A549 (cell line): ENCODE results near the gene COL3A1. TPM values are rescaled to one million over a fixed set of nuclear protein-coding genes. Genes with fewer than 3 reads are reported as not detected.

Experiments
- ATAC-seq, 2 experiments: fragments of 200-7000 bp in 1 of 2; fragments of >200 bp in 1 of 2; cut with Nextera tagmentation in 1 of 2; cut with Tn5 transposase in 1 of 2; 3 replicates each; pipeline versions ENCODE4 v1.8.0 to v1.9.1; 2018 to 2020; ENCODE audit warnings: mild to moderate bottlenecking in 1 of 2, moderate library complexity in 1 of 2
- CTCF ChIA-PET: fragments of 300-600 bp; sonication (Branson Sonifier 250); formaldehyde crosslinking; extraction: SDS; loops from one replicate; lab custom pipeline; 2021; ENCODE audit warnings: antibody characterized with exemption, inconsistent platforms; lab: Yijun Ruan, JAX
- POLR2A ChIA-PET: fragments of 350-600 bp; formaldehyde crosslinking; extraction: SDS; loops from one replicate; lab custom pipeline; 2021; ENCODE audit warnings: antibody characterized with exemption, inconsistent platforms; lab: Yijun Ruan, JAX
- DNase-seq, 2 experiments: peaks; one replicate each; pipeline versions ENCODE4 v3.0.0 to v3.0.0-alpha.2; 2011 to 2016; ENCODE audit warnings: low read depth in 1 of 2, low spot score in 1 of 2
- FAIRE-seq: peaks from 2 replicates; lab custom pipeline; 2011; peaks lifted over from hg19 to GRCh38; lab: Jason Lieb, UNC
- H3K27ac ChIP-seq, 2 experiments: fragments of >200 bp; sonication (Bioruptor Twin); formaldehyde crosslinking; 3 replicates each; pipeline ENCODE4 v1.5.1; 2016 to 2017
- H3K4me1 ChIP-seq: fragments of >200 bp; sonication (Bioruptor Twin); formaldehyde crosslinking; 3 replicates; pipeline ENCODE4 v1.6.1; 2016
- H3K4me2 ChIP-seq: fragments of >200 bp; sonication (Bioruptor Twin); formaldehyde crosslinking; 3 replicates; pipeline ENCODE4 v1.6.1; 2016
- H3K4me3 ChIP-seq: fragments of >200 bp; sonication (Bioruptor Twin); formaldehyde crosslinking; 3 replicates; pipeline ENCODE4 v1.5.1; 2016
- H3K9me3 ChIP-seq: fragments of >200 bp; sonication (Bioruptor Twin); formaldehyde crosslinking; 3 replicates; pipeline ENCODE4 v1.6.1; 2016
- CBX8 ChIP-seq: fragments of 200-600 bp; sonication (generic); IDR thresholded peaks from 2 replicates; pipeline ENCODE4 v1.6.1; 2016
- CEBPB ChIP-seq, 2 experiments: fragments of >200 bp in 1 of 2; sonication (Bioruptor Twin) in 1 of 2; formaldehyde crosslinking in 1 of 2; IDR thresholded peaks; 2 replicates each; pipeline ENCODE4 v1.6.1; 2012 to 2016
- CHD4 ChIP-seq: fragments of 200-600 bp; sonication (generic); IDR thresholded peaks from 2 replicates; pipeline ENCODE4 v1.6.1; 2016; ENCODE audit warnings: antibody characterized with exemption, mild to moderate bottlenecking, borderline replicate concordance
- EHF ChIP-seq: fragments of 250-450 bp; sonication (Bioruptor Pico); IDR thresholded peaks from 2 replicates; pipeline ENCODE4 v1.5.0; 2020; ENCODE audit warnings: mild to moderate bottlenecking
- EP300 ChIP-seq, 2 experiments: fragments of >200 bp; sonication (Bioruptor Twin); formaldehyde crosslinking; IDR thresholded peaks; 2 replicates in 1 of 2; 3 replicates in 1 of 2; pipeline ENCODE4 v1.6.1; 2016 to 2017
- ESRRA ChIP-seq: fragments of 150-350 bp; IDR thresholded peaks from 2 replicates; pipeline ENCODE4 v1.6.1; 2014; ENCODE audit warnings: mild to moderate bottlenecking, low read length, borderline replicate concordance
- HDAC2 ChIP-seq: fragments of 200-600 bp; sonication (generic); IDR thresholded peaks from 2 replicates; pipeline ENCODE4 v1.6.1; 2016
- HES2 ChIP-seq: fragments of >200 bp; sonication (Bioruptor Twin); formaldehyde crosslinking; IDR thresholded peaks from 2 replicates; pipeline ENCODE4 v1.6.1; 2016
- HMGXB4 ChIP-seq: fragments of 250-450 bp; sonication (Bioruptor Pico); IDR thresholded peaks from 2 replicates; pipeline ENCODE4 v1.5.0; 2021; ENCODE audit warnings: mild to moderate bottlenecking, moderate library complexity, borderline replicate concordance
- JUN ChIP-seq, 2 experiments: fragments of >200 bp; sonication (Bioruptor Twin); formaldehyde crosslinking; IDR thresholded peaks; 2 replicates in 1 of 2; 3 replicates in 1 of 2; pipeline ENCODE4 v1.6.1; 2016 to 2017
- NFE2L2 ChIP-seq: fragments of 150-350 bp; conservative IDR thresholded peaks from 2 replicates; pipeline ENCODE4 v1.6.1; 2014; ENCODE audit warnings: low read length
- PBX3 ChIP-seq: IDR thresholded peaks from 2 replicates; pipeline ENCODE4 v1.6.1; 2012
- PHF8 ChIP-seq: fragments of 200-600 bp; sonication (generic); IDR thresholded peaks from 2 replicates; pipeline ENCODE4 v1.6.1; 2016; ENCODE audit warnings: low read depth, mild to moderate bottlenecking, antibody characterized with exemption, moderate library complexity, borderline replicate concordance
- RARB ChIP-seq: fragments of 250-450 bp; sonication (Bioruptor Pico); IDR thresholded peaks from 2 replicates; pipeline ENCODE4 v1.8.0; 2021; ENCODE audit warnings: mild to moderate bottlenecking, moderate library complexity
- TP53 ChIP-seq: fragments of 250-450 bp; sonication (Bioruptor Pico); IDR thresholded peaks from 2 replicates; pipeline ENCODE4 v1.5.0; 2021; ENCODE audit warnings: mild to moderate bottlenecking, moderate library complexity
- ZFP36 ChIP-seq: fragments of 450-650 bp; IDR thresholded peaks from 2 replicates; pipeline ENCODE4 v1.6.1; 2014; ENCODE audit warnings: borderline replicate concordance; ENCODE audit not compliant: partially characterized antibody
- ZNF302 ChIP-seq: fragments of 250-450 bp; sonication (Bioruptor Pico); IDR thresholded peaks from 2 replicates; pipeline ENCODE4 v1.9.0; 2021; ENCODE audit warnings: inconsistent platforms, mild to moderate bottlenecking, moderate library complexity
- ZSCAN20 ChIP-seq: fragments of 250-450 bp; sonication (Bioruptor Pico); IDR thresholded peaks from 2 replicates; pipeline ENCODE4 v1.8.0; 2022; ENCODE audit warnings: mild to moderate bottlenecking, moderate library complexity
- WGBS: methylation state at CpG from one replicate; pipeline ENCODE4 v1.1.6; 2017; ENCODE audit errors: missing lambda C conversion rate; 5-methylcytosine and 5-hydroxymethylcytosine counted together
- polyA plus RNA-seq, 4 experiments: library from polyadenylated mRNA; depleted of rRNA in 3 of 4; stranded (reverse); fragments of >200 nt; fragmentation: RNase III in 1 of 4; extraction: RNeasy Plus Mini Kit Qiagen cat#74134 plus additional on column Dnase treatment in 1 of 4; gene quantifications; 2 replicates in 3 of 4; 3 replicates in 1 of 4; pipeline ENCODE4 v1.2.3, GENCODE V29; 2011 to 2017

The COL3A1 gene
- polyA plus RNA-seq, 2 of the 4 experiments (the other 2 are of a cell fraction): 0.70 to 3.2 TPM

GRCh38 chr2:189046320-189046719 lies 72.1 kb downstream of the COL3A1 start:
- DNase-seq (no peak), ATAC-seq (no peak), FAIRE-seq (no peak)
- ChIA-PET CTCF (interaction anchor here (1.8 kb wide), 1 partner anchor 366 kb away, joined by 3 read pairs; no protein-coding TSS in a partner anchor), POLR2A (no interaction called here)
- Histone ChIP-seq H3K27ac (no peak overlapping the region), H3K4me1 (0 out of 3 replicates have a peak, but pooled peaks cover 4% of the 10 kb centered on the region), H3K4me3 (no peak overlapping the region), H3K9me3 (no peaks in the 10 kb centered on the region), H3K4me2 (no peak overlapping the region)
- WGBS: 67% methylated on average over 2 of the region's 2 CpGs
- TF ChIP-seq EP300 (IDR thresholded peaks at IDR 0.05): no peak
- no peak for TF ChIP-seq CEBPB (IDR thresholded peaks at IDR 0.05)
- TF ChIP-seq HDAC2: no peak

- POLR2A ChIA-PET: no interaction called here
- ATAC-seq (peak in 1 of 2 experiments; percentile 30; a peak in 2 of 6 replicates), DNase-seq (no peak), FAIRE-seq (no peak)
- Histone ChIP-seq H3K4me3 (no peak overlapping the region), H3K4me2 (no peak overlapping the region), H3K4me1 (0 out of 3 replicates have a peak, but pooled peaks cover 4% of the 10 kb centered on the region), H3K27ac (no peak overlapping the region), H3K9me3 (no peaks in the 10 kb centered on the region)
- 94% methylated on average over 4 of the region's 4 CpGs for WGBS
- CTCF ChIA-PET: interaction anchor here (0.8 to 1.8 kb wide), 2 partner anchors 95 to 365 kb away, joined by 3 read pairs; no protein-coding TSS in a partner anchor
- no peak for TF ChIP-seq CBX8
- TF ChIP-seq ZSCAN20 (CRISPR knock-in tag): no peak
- no peak for TF ChIP-seq ESRRA
- no peak for TF ChIP-seq HMGXB4 (CRISPR knock-in tag)
- TF ChIP-seq PHF8: no peak
- TF ChIP-seq HES2: no peak
- TF ChIP-seq HDAC2: no peak
Observed at GRCh38 chr2:189047171-189047888, 73.2 kb downstream of the COL3A1 start.

- Histone ChIP-seq H3K4me1 (0 out of 3 replicates have a peak, but pooled peaks cover 4% of the 10 kb centered on the region), H3K9me3 (no peaks in the 10 kb centered on the region), H3K27ac (no peak overlapping the region), H3K4me3 (no peak overlapping the region), H3K4me2 (no peak overlapping the region)
- TF ChIP-seq CEBPB (IDR thresholded peaks at IDR 0.05): no peak
- no peak for TF ChIP-seq RARB
- TF ChIP-seq PBX3: no peak
- no peak for TF ChIP-seq NFE2L2
- TF ChIP-seq EHF: no peak
- no peak for TF ChIP-seq CBX8
- TF ChIP-seq JUN (IDR thresholded peaks at IDR 0.05): no peak
- TF ChIP-seq ZNF302 (CRISPR knock-in tag): no peak
- WGBS: 94% methylated on average over 3 of the region's 3 CpGs
- ATAC-seq: no peak
- POLR2A ChIA-PET: no interaction called here
- CTCF ChIA-PET: no interaction called here
- no peak for DNase-seq
- no peak for FAIRE-seq
Observed at GRCh38 chr2:189048189-189048588, 74.0 kb downstream of the COL3A1 start.

GRCh38 chr2:189049709-189050164 lies 75.6 kb downstream of the COL3A1 start:
- no peak for DNase-seq
- TF ChIP-seq TP53 (CRISPR knock-in tag) (no peak), ZFP36 (no peak), CHD4 (no peak)
- CTCF ChIA-PET: interaction anchor here (0.9 kb wide), 1 partner anchor 525 kb away, joined by 3 read pairs; no protein-coding TSS in a partner anchor
- Histone ChIP-seq H3K4me1 (0 out of 3 replicates have a peak, but pooled peaks cover 4% of the 10 kb centered on the region), H3K4me3 (no peak overlapping the region), H3K9me3 (no peaks in the 10 kb centered on the region), H3K4me2 (no peak overlapping the region), H3K27ac (0 out of 6 replicates have a peak overlapping the region, but pooled peaks of 1 of the 2 experiments have one; percentile 17)
- POLR2A ChIA-PET: no interaction called here
- whole genome bisulfite sequencing: 94% methylated on average over 1 of the region's 1 CpG
- no peak for FAIRE-seq
- peak in 1 of 2 experiments; percentile 20; a peak in 2 of 6 replicates for ATAC-seq
